ENCODE measurements around the gene SDC4.

- no peak for TF ChIP-seq CTCF (IDR thresholded peaks at IDR 0.05)
- no peak for TF ChIP-seq POLR2A (IDR thresholded peaks at IDR 0.05)
- no peak for TF ChIP-seq POLR2AphosphoS5 (IDR thresholded peaks at IDR 0.05)
- TF ChIP-seq EP300 (IDR thresholded peaks at IDR 0.05; ENCODE audit: low read depth) = no peak
Measured at GRCh38 chr20:45350217-45350616, 2.0 kb upstream of the SDC4 start.
